Measurements from ENCODE around the gene SLC27A4. TPM values are rescaled to one million over a fixed set of nuclear protein-coding genes. Genes with fewer than 3 reads are reported as not detected.
"Not testable (repeated sequence)": the region's sequence is repeated elsewhere in the genome, so short reads cannot be mapped to it uniquely, and the experiment has no call there.

SLC27A4 gene
- total RNA-seq, 1 experiment from 2014 or later, result 18.8 TPM

GRCh38 chr9:128335914-128336313, 4.4 kb upstream of the SLC27A4 start:
- Mint-ChIP-seq H3K9me3 (ENCODE audit: unreplicated experiment) (no peaks in the 10 kb centered on the region), H3K4me1 (ENCODE audit: insufficient read depth, unreplicated experiment) (no peaks in the 10 kb centered on the region), H3K27me3 (ENCODE audit: insufficient read depth, unreplicated experiment) (no peaks in the 10 kb centered on the region), H3K27ac (ENCODE audit: low read depth, unreplicated experiment) (no peak overlapping the region), H3K4me3 (ENCODE audit: unreplicated experiment) (no peak overlapping the region), H3K36me3 (ENCODE audit: insufficient read depth, unreplicated experiment) (peaks cover 15% of the 10 kb centered on the region)
- intact Hi-C loops (cut with micrococcal nuclease), result no loop called here
- no peak for TF ChIP-seq CTCF (IDR thresholded peaks at IDR 0.05; ENCODE audit: unreplicated experiment)
- CTCF ChIA-PET, result interaction anchor here (1.7 kb wide), 1 partner anchor 41 kb away, joined by 8 read pairs; no protein-coding TSS in a partner anchor
- DNase-seq (ENCODE audit: unreplicated experiment), result no peak
- POLR2A ChIA-PET, result interaction anchor here (1.3 to 1.8 kb wide), 2 partner anchors 13 to 30 kb away, joined by 4 to 5 read pairs; partner anchors contain the start of gene COQ4
- no TSS peak for BruUV-seq (replicated peaks)

GRCh38 chr9:128337936-128338335, 2.4 kb upstream of the SLC27A4 start:
- Mint-ChIP-seq H3K27ac (ENCODE audit: low read depth, unreplicated experiment) (no peak overlapping the region), H3K36me3 (ENCODE audit: insufficient read depth, unreplicated experiment) (peaks cover 12% of the 10 kb centered on the region), H3K4me1 (ENCODE audit: insufficient read depth, unreplicated experiment) (peaks cover 6% of the 10 kb centered on the region), H3K4me3 (ENCODE audit: unreplicated experiment) (no peak overlapping the region), H3K9me3 (ENCODE audit: unreplicated experiment) (no peaks in the 10 kb centered on the region), H3K27me3 (ENCODE audit: insufficient read depth, unreplicated experiment) (no peaks in the 10 kb centered on the region)
- POLR2A ChIA-PET, result interaction anchor here (0.6 to 3.6 kb wide), 3 partner anchors 8 to 215 kb away, joined by 3 to 34 read pairs (median 3); no protein-coding TSS in a partner anchor
- BruUV-seq (replicated peaks), result no TSS peak
- CTCF ChIA-PET, result interaction anchor here (0.9 kb wide), 1 partner anchor 24 kb away, joined by 5 read pairs; no protein-coding TSS in a partner anchor
- no peak for DNase-seq (ENCODE audit: unreplicated experiment)
- intact Hi-C loops (cut with micrococcal nuclease), result no loop called here
- TF ChIP-seq CTCF (IDR thresholded peaks at IDR 0.05; ENCODE audit: unreplicated experiment), result no peak

GRCh38 chr9:128338852-128339614, 1.3 kb upstream of the SLC27A4 start:
- H3K27me3 Mint-ChIP-seq (ENCODE audit: insufficient read depth, unreplicated experiment); DNase-seq (ENCODE audit: unreplicated experiment); H3K27ac Mint-ChIP-seq (ENCODE audit: low read depth, unreplicated experiment); H3K9me3 Mint-ChIP-seq (ENCODE audit: unreplicated experiment); H3K4me1 Mint-ChIP-seq (ENCODE audit: insufficient read depth, unreplicated experiment); intact Hi-C loops (cut with micrococcal nuclease); BruUV-seq (replicated peaks); H3K4me3 Mint-ChIP-seq (ENCODE audit: unreplicated experiment): not testable (repeated sequence)
- ChIA-PET CTCF (interaction anchor here (0.6 to 0.9 kb wide), 2 partner anchors 19 to 23 kb away, joined by 3 to 5 read pairs; no protein-coding TSS in a partner anchor), POLR2A (interaction anchor here (0.6 to 3.6 kb wide), 5 partner anchors 9 to 33 kb away, joined by 3 to 34 read pairs (median 5); partner anchors contain the start of gene TRUB2)
- peaks cover 13% of the 10 kb centered on the region for H3K36me3 Mint-ChIP-seq (ENCODE audit: insufficient read depth, unreplicated experiment)

GRCh38 chr9:128340691-128341434, 536 bp downstream of the SLC27A4 start:
- no TSS peak for BruUV-seq (replicated peaks)
- DNase-seq (ENCODE audit: unreplicated experiment), result no peak
- H3K4me1 Mint-ChIP-seq (ENCODE audit: insufficient read depth, unreplicated experiment), result peaks cover 6% of the 10 kb centered on the region
- no peak for TF ChIP-seq CTCF (IDR thresholded peaks at IDR 0.05; ENCODE audit: unreplicated experiment)
- intact Hi-C loops (cut with micrococcal nuclease), result loop anchor here (2.0 kb wide), 2 partner anchors 18 to 34 kb away; partner anchors contain the start of genes COQ4 and TRUB2
- peak overlapping the region; percentile 92 for H3K4me3 Mint-ChIP-seq (ENCODE audit: unreplicated experiment)
- POLR2A ChIA-PET, result interaction anchor here (0.8 to 3.6 kb wide), 19 partner anchors 11 to 150 kb away, joined by 3 to 34 read pairs (median 6); partner anchors contain the start of genes CIZ1, COQ4 and TRUB2
- peaks cover 21% of the 10 kb centered on the region for H3K36me3 Mint-ChIP-seq (ENCODE audit: insufficient read depth, unreplicated experiment)
- no peaks in the 10 kb centered on the region for H3K9me3 Mint-ChIP-seq (ENCODE audit: unreplicated experiment)
- CTCF ChIA-PET, result interaction anchor here (0.6 to 5.4 kb wide), 18 partner anchors 8 to 1386 kb away, joined by 3 to 74 read pairs (median 6); partner anchors contain the start of gene URM1
- no peaks in the 10 kb centered on the region for H3K27me3 Mint-ChIP-seq (ENCODE audit: insufficient read depth, unreplicated experiment)
- H3K27ac Mint-ChIP-seq (ENCODE audit: low read depth, unreplicated experiment), result no peak overlapping the region
